Breast epithelium (tissue), 3 donors: ENCODE results near the gene TXNL4B.

Experiments used
- CTCF ChIP-seq, 3 donors: fragments of 450-650 bp; IDR thresholded peaks; one replicate each; pipeline ENCODE4 v1.5.1; 2016 to 2017; ENCODE audit warnings: antibody characterized with exemption in 3 of 3, mild to moderate bottlenecking in 3 of 3, moderate library complexity in 3 of 3
- POLR2A ChIP-seq: fragments of 450-650 bp; IDR thresholded peaks from one replicate; pipeline ENCODE4 v1.6.1; 2016; ENCODE audit warnings: antibody characterized with exemption, mild to moderate bottlenecking, moderate library complexity
- POLR2AphosphoS5 ChIP-seq, 3 donors: sonication (generic); formaldehyde crosslinking; IDR thresholded peaks; one replicate each; pipeline ENCODE4 v1.6.1; 2017; ENCODE audit warnings: antibody characterized with exemption in 3 of 3

GRCh38 chr16:72107371-72107770 lies 14.0 kb upstream of the TXNL4B start:
- TF ChIP-seq POLR2A: no peak
- no peak for TF ChIP-seq CTCF (IDR thresholded peaks at IDR 0.05)
- no peak for TF ChIP-seq POLR2AphosphoS5 (IDR thresholded peaks at IDR 0.05)
